GM12892 (cell line): Measurements from ENCODE around the gene PMPCA.
"Not testable (repeated sequence)": the region's sequence is repeated elsewhere in the genome, so short reads cannot be mapped to it uniquely, and the experiment has no call there.

ENCODE experiments used
- DNase-seq: peaks from one replicate; pipeline ENCODE4 v3.0.0; 2011; ENCODE audit not compliant: insufficient read length
- FAIRE-seq: peaks from 2 replicates; lab custom pipeline; 2011; peaks lifted over from hg19 to GRCh38; lab: Jason Lieb, UNC
- POLR2A ChIP-seq: IDR thresholded peaks from 2 replicates; pipeline ENCODE4 v1.6.1; 2011; ENCODE audit warnings: low read depth, low read length, control low read depth
- POLR2AphosphoS5 ChIP-seq: IDR thresholded peaks from 2 replicates; pipeline ENCODE4 v1.6.1; 2011; ENCODE audit warnings: low read depth, low read length, control low read depth
- TAF1 ChIP-seq: IDR thresholded peaks from 2 replicates; pipeline ENCODE4 v1.6.1; 2011; ENCODE audit warnings: low read depth, mild to moderate bottlenecking, control low read depth, low read length, borderline replicate concordance

PMPCA gene

DNA sequence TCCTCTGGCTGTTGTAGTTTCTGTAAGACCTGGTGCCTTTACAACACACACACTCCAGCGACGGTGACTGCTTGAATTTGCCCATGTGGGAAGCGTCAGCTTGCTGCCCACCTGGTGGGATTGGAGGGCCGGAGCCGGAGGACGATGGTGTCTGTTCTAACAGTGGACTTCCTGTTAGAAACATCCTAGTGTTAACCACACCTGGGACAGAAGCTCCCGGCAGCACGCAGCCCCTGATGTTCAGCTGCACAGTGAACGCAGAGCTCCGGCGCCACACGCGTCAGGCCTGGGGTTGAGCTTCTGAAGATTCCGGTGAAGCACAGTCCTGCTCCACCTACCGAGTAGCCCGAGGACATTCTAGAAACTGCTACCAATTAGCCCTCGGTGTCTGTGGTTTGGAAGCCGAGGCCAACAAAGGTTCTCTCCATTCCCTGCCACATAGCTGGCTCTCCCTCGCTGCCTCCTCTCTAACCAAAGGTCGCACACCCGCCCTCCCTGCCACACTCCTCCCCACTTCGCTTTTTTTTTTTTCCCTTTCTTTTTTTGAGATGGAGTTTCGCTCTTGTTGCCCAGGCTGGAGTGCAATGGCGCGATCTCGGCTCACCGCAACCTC lies 14.4 kb downstream of the PMPCA start:
- TF ChIP-seq TAF1: no peak
- no peak for TF ChIP-seq POLR2A
- no peak for TF ChIP-seq POLR2AphosphoS5
- FAIRE-seq (no peak), DNase-seq (no peak)

DNA sequence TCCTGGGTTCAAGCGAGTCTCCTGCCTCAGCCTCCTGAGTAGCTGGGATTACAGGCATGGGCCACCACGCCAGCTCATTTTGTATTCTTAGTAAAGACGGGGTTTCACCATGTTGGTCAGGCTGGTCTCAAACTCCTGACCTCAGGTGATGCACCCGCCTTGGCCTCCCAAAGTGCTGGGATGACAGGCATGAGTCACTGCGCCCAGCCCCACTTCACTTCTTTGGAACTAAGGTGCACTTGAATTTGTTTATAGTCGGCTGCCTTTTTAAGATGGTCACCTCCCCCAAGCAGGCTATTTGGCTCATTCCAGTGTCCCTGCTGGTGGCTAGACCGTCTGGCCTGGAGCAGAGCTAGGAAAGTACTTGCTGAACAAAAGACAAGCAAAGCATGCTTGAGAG lies 14.9 kb downstream of the PMPCA start:
- not testable (repeated sequence) for FAIRE-seq, DNase-seq

DNA sequence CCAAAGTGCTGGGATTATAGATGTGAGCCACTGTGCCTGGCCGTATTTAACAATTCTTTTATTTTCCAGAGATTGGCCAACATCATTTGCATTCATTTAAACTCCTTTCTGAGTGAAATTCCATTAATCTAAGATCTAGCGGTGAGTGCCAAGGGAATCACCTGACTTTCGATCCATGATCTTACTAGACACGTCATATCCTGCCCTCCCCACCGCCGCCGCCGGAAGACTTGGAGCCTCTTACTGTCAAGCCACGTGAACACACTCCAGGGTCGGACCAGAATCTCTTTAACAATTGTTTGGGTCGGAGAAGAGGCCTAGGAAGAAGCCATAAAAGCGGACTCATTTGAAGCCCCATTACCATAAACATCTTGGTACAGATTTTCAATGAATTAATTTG lies 16.3 kb downstream of the PMPCA start:
- TF ChIP-seq TAF1 (no peak), POLR2A (no peak), POLR2AphosphoS5 (no peak)
- DNase-seq: no peak
- FAIRE-seq: no peak

DNA sequence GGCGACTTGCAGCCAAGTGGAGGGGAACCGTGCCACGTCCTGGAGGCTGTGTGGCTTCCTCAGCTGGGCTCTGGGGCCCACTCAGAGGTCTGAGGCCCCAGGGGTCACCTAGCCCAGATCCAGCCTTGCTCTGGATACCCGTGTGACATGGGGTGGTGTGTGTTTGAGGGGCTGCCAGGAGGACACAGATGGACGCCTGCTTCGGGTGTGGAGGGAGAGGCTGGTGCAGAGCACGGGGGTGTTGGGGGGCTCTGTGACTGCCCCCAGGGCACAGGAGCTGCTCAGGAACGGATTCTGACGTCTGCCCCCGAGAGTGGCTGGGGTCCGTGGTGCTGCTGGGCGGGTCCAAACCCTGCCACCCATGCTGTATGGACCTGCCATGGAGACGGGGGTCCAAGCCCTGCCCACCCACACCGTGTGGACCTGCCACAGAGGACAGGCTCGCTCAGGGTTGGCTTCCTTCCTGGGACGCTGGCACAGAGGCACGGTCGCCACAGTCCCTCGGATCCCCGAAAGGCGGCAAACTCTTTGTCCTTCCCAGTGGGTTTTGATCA lies 18.7 kb downstream of the PMPCA start:
- no peak for TF ChIP-seq POLR2AphosphoS5
- no peak for TF ChIP-seq POLR2A
- no peak for TF ChIP-seq TAF1
- no peak for DNase-seq
- FAIRE-seq: no peak

DNA sequence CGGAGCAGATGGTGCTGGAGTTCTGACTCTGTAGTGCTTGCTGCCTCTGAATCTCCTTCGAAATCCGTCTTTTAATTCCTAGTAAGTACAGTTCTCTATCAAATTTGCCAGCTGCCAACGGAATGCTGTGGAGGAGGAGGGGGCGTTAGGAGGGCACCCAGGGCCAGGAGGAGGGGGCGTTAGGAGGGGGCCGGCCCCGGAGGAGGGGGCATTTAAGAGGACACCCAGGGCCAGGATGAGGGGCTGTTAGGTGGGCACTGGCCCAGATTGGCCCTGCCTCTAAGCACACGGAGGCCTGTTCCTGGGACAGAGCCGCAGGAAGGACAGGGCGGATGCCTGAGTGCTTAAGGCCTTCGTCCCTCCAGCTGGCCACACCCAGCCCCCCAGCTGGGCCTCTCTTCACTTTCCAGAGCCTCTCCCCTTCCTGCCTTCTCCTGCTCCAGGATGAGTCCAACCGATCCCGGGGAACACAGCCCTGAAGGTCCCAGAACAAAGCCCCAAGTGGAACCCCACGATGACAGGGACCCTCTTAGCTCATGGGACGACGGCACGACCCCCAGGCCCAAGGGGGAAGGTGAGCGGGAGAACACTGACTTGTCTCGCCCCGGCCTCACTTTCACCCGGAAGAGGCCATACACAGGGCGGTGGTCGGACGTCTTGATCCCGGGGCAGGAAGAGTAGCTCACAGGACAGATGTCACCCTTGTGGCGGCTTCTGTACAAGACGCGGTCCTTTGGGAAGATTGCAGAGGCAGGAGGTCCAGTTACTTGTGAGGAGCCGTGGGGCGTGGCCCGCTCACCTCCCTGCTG lies 19.4 kb downstream of the PMPCA start:
- no peak for DNase-seq
- TF ChIP-seq POLR2A: no peak
- TF ChIP-seq TAF1: no peak
- no peak for TF ChIP-seq POLR2AphosphoS5
- FAIRE-seq: no peak

DNA sequence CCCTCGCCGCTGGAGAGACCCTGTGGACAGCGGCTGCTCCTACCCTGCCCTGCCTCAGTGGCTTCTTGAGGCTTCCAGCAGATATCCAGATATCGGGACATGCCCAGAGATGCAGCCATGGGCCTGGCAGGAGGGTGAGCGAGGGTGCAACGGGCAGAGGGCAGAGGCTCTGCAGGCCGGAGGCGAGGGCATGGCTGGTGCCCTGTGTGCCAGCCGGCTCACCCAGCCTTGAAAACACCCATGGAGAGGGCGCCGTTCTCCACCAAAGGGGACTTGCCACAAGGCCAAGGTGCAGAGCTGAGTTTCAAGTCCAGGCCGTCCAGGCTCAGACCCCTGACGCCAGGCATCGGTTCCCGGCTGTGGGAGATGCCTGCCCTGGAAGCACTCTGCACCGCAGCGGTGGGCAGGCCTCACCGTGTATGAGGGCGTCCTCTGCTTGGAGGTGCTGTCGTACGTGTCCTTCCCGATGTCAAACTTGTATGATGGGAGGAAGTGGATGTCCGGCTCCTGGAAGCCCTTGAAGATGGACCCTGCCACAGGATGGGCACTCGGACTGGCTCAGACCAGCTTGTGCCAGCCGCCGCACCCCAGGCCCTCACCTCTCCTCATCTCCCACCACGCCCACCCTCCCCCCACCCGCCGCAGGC lies 20.3 kb downstream of the PMPCA start:
- TF ChIP-seq POLR2A (no peak), POLR2AphosphoS5 (no peak), TAF1 (no peak)
- no peak for FAIRE-seq
- DNase-seq: no peak

DNA sequence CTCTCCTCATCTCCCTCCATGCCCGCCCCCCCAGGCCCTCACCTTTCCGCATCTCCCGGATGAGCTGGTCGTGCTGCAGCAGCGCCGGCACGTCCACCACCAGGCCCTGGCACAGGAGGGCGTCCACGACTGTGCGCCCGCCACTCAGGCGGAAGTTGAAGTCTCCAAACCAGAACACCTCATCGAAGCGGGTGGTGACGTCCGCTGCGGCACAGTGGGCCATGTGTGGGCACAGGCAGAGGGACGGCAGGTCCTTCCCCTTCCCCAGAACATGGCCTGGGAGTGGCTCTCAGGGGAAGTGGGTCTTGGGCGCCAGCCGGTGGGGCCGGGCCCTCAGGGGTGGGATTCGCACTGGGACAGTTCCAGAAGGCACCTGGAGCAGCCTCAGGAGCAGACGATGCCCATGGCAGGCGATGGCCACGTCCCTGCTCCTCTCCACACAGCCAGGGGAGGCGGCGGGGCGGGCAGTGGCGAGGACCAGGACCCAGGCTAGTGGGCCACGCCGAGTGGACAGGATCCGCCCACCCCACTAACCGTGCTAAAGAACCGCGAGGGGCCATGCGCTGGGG lies 21.4 kb downstream of the PMPCA start:
- DNase-seq: no peak
- TF ChIP-seq POLR2AphosphoS5 (no peak), POLR2A (no peak), TAF1 (no peak)
- no peak for FAIRE-seq

DNA sequence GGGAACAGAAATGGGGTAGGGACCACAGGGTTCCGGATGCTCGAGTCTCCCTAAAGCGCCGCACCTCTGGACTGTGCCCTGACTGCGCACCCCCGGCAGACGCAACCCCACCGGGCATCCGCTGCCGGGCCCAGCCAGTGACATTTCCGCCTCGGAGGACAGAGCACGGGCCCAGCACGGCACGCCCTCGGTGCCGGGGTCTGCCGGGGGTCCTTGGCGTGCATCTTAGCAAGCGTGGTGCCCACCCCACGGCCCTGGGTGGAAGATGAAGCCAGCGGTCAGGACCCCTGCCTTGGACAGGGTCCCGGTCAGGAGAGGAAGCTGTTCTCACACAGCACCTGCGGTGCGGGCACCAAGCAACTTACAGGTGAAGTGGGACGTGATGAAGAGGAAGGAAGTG lies 22.1 kb downstream of the PMPCA start:
- FAIRE-seq (no peak), DNase-seq (no peak)
- no peak for TF ChIP-seq POLR2AphosphoS5
- TF ChIP-seq POLR2A: no peak
- TF ChIP-seq TAF1: no peak

DNA sequence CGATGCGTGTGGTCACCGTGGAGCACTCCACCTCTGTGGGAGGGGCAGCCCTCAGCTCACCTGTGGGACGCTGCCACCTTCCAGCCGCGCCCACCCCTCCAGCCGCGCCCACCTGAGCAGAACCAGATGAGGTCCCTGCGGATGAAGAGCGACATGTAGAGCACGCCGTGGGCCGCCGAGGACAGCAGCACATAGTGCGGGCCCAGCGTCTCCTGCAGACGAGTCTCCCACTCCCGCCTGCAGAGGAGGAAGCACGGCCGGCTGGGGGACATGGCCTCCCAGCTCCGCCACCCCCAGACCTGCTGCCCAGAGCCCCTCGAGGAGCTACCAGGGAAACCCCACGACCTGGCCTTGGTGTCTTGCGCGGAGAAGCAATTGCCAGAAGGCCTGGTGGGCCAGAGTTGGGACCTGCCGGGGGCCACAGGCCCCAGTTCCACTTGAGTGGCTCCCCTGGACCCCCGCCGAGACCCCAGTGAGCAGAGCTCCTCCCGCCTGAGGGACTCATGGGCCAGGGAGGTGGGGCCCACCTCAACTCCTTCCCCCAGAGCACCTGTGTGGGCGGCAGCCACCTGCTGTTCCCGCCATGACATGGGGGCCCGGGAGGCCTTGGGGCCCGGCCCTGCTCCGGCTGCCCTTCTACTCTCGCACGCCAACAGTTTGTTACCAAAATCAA lies 22.7 kb downstream of the PMPCA start:
- TF ChIP-seq TAF1: no peak
- no peak for TF ChIP-seq POLR2AphosphoS5
- TF ChIP-seq POLR2A: no peak
- DNase-seq (no peak), FAIRE-seq (no peak)

DNA sequence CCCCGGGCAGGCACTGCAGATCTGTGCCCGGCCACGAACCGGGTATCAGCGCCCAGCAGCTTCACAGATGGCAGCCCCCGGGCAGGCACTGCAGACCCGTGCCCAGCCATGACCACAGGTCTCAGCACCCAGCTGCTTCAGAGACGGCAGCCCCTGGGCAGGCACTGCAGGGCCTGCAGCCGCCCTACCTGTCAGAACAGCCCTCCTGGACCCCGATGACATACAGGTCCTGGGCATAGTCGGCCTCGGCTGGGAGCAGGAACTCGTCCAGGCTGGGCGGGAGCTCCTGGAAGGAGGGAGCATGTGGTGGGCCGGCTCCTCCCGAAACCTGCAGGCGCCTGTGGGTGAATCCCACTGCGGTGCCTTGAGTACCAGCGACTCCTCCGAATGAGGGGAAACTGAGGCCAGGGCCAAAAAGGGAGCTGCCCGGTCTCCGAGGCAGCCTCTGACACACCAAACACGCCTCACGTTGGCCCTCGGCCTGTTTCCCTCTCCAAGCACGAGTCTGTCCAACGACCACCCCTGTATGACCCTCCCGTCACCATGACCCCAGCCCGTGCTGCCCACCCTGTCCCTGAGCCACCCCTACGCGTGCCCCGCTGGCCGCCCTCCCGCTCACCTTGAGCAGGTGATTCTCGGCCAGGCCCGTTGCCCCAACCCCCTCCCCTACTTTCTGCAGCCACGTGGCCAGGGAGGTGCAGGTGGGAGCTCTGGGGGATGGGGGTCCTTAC lies 23.6 kb downstream of the PMPCA start:
- TF ChIP-seq POLR2A (no peak), TAF1 (no peak), POLR2AphosphoS5 (no peak)
- no peak for FAIRE-seq

DNA sequence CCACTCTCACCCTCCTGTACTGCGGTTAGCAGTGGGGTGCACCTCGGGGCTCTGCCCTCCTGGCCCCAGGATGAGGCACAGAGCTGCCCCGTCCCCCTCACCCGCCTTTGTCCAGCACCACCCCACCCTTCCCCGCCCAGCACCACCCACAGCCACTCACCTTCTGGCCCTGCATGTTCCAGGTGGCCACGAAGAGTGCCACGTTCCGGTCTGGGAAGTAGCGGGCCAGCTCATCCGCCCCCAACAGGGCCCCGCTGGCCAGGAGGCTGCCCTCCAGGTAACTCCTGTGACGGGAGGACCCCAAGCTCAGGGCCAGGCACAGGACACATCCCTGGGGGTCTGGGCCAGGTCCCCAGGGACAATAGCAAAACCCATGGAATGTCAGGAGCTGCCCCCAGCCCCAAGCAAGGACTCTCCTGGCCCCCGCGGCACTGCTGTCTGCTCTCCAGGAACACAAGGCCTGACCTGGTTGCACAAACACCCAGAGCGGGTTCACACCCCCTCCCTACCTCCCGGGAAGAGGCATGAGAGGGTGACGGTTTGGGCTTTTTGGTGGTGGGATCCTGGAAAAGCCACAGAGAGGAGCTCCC lies 24.2 kb downstream of the PMPCA start:
- DNase-seq: no peak
- no peak for FAIRE-seq
- TF ChIP-seq TAF1: no peak
- no peak for TF ChIP-seq POLR2A
- TF ChIP-seq POLR2AphosphoS5: no peak

More for the DNA sequence above, 23.6 kb downstream of the PMPCA start:
- DNase-seq: no peak
